GF-D8 (cell line): Measurements from ENCODE around the gene FLOT1.

Experiments
- DNase-seq: peaks from one replicate; lab custom pipeline; 2025; lab: John Stamatoyannopoulos, UW

Gene FLOT1

GRCh38 chr6:30679765-30680535 is 62.5 kb downstream of the FLOT1 start:
- DNase-seq = no peak

- peak; percentile 53 for DNase-seq
Observed at GRCh38 chr6:30678964-30679726, 63.3 kb downstream of the FLOT1 start.
